AG09319 (cell line): ENCODE measurements around the gene ABCG1.

Source experiments
- DNase-seq: peaks from one replicate; pipeline ENCODE4 v3.0.0-alpha.2; 2010; ENCODE audit warnings: low read depth; ENCODE audit errors: extremely low read depth
- TF ChIP-seq, protein P1 (sequence below): IDR thresholded peaks from 2 replicates; pipeline ENCODE4 v1.5.1; 2011; ENCODE audit warnings: low read depth, mild to moderate bottlenecking, inconsistent platforms, low read length, moderate library complexity

The ABCG1 gene

DNA sequence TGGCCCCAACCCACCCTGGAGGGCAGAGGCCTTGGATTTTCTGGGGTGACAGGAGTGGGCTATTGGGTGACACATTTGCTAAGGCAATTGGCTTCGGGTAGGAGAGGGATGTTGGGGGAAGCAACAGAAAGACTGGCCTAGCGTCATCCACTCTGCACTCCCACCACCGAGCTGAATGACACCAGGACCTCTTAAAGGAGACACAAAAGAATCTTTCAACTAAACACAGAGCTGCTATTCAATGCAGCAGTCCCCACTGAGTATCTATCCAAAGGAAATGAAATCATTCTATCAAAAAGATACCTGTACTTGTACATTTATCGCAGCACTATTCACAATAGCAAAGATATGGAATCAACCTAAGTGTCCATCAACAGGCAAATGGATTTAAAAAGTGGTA lies 125.7 kb downstream of the ABCG1 start:
- DNase-seq = no peak
- TF ChIP-seq, protein P1, sequence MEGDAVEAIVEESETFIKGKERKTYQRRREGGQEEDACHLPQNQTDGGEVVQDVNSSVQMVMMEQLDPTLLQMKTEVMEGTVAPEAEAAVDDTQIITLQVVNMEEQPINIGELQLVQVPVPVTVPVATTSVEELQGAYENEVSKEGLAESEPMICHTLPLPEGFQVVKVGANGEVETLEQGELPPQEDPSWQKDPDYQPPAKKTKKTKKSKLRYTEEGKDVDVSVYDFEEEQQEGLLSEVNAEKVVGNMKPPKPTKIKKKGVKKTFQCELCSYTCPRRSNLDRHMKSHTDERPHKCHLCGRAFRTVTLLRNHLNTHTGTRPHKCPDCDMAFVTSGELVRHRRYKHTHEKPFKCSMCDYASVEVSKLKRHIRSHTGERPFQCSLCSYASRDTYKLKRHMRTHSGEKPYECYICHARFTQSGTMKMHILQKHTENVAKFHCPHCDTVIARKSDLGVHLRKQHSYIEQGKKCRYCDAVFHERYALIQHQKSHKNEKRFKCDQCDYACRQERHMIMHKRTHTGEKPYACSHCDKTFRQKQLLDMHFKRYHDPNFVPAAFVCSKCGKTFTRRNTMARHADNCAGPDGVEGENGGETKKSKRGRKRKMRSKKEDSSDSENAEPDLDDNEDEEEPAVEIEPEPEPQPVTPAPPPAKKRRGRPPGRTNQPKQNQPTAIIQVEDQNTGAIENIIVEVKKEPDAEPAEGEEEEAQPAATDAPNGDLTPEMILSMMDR = no peak

DNA sequence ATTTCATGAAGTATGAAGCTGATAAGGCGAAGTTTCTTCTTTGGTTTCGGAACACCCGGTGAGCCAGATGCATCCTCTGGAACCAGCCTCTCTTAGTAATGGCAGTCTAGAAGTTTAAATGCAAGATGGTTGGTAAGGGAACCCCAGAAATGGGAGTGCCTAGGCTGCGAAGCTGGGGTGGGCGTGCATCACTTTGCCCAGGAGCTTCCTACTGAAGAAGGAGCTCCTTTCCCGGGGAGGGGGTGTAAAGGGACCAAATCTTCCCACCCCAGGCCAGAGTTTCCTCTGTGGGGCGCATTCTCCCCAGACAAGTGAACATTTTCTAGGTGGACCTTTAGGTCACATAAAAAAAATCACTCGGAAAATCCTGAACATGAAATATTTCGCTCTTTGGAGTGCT lies 127.5 kb downstream of the ABCG1 start:
- no peak for DNase-seq
- TF ChIP-seq, protein P1 = no peak
